ENCODE measurements around the gene MC4R.

Gene MC4R

DNA sequence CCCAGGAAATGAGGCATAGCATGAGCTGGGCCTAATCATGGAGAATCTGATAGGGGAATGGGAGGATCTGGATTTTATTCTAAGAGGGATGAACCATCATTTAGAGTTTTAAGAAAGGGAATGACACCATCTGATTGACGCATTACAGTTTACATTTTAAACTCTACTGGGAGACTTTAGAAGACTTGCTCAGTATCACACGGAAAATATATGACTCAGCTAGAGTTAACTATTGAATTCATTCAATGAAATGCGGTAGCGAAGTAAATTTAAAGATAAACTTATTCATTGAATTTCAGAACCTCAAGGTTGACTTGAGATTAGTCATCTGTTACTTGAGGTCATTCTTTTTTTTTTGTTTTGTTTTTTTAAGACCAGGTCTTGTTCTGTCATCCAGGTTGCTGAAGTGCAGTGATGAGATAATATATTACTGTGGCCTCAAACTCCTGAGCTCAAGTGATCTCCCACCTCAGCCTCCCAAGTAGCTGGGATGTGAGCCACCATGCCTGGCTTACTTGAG, 25.0 kb downstream of the MC4R start:
- in situ Hi-C loops (cut with HindIII; ENCODE audit: low pct_ligation_motif_present, low sequenced_read_pairs): no loop called here
- no peak overlapping the region for H3K27ac ChIP-seq
- H3K4me3 ChIP-seq (ENCODE audit: low read depth, low read length): no peak overlapping the region
- no peak for DNase-seq
- no peaks in the 10 kb centered on the region for H3K36me3 ChIP-seq (replicated peaks)
- TF ChIP-seq CTCF (IDR thresholded peaks at IDR 0.05; ENCODE audit: low read depth, low read length, missing control alignments): no peak
- no peaks in the 10 kb centered on the region for H3K27me3 ChIP-seq (replicated peaks)

- no peak for DNase-seq
- H3K4me3 ChIP-seq (ENCODE audit: low read depth, low read length): no peak overlapping the region
- no peak overlapping the region for H3K27ac ChIP-seq
- TF ChIP-seq CTCF (IDR thresholded peaks at IDR 0.05; ENCODE audit: low read depth, low read length, missing control alignments): no peak
- no peaks in the 10 kb centered on the region for H3K36me3 ChIP-seq (replicated peaks)
- H3K27me3 ChIP-seq (replicated peaks): no peaks in the 10 kb centered on the region
- in situ Hi-C loops (cut with HindIII; ENCODE audit: low pct_ligation_motif_present, low sequenced_read_pairs): no loop called here
Measured at GRCh38 chr18:60339018-60339417, 33.6 kb downstream of the MC4R start.

GRCh38 chr18:60331890-60332289, 40.7 kb downstream of the MC4R start:
- no peak for TF ChIP-seq CTCF (IDR thresholded peaks at IDR 0.05; ENCODE audit: low read depth, low read length, missing control alignments)
- H3K27ac ChIP-seq: no peak overlapping the region
- H3K36me3 ChIP-seq (replicated peaks): no peaks in the 10 kb centered on the region
- no peak for DNase-seq
- H3K27me3 ChIP-seq (replicated peaks): no peaks in the 10 kb centered on the region
- in situ Hi-C loops (cut with HindIII; ENCODE audit: low pct_ligation_motif_present, low sequenced_read_pairs): no loop called here
- no peak overlapping the region for H3K4me3 ChIP-seq (ENCODE audit: low read depth, low read length)

DNA sequence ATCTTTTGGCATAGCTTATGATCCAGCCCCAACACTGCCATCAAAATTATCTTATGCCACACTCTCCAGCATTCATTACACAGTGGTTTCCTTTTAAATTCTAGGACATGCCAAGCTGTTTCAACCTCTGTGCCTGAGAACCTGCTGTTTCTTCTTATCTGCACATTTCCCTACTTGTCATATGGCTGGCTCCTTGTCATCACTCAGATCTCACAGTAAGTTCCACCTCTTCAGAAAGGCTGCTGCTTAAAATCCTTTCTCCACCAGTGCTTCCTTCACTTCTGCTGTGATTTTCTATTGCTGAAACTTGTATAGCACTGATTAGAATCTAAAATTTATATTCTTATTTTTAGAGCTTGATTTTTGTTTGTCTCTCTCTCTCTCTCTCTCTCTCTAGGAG, 43.4 kb downstream of the MC4R start:
- no peaks in the 10 kb centered on the region for H3K27me3 ChIP-seq (replicated peaks)
- H3K4me3 ChIP-seq (ENCODE audit: low read depth, low read length): no peak overlapping the region
- TF ChIP-seq CTCF (IDR thresholded peaks at IDR 0.05; ENCODE audit: low read depth, low read length, missing control alignments): no peak
- in situ Hi-C loops (cut with HindIII; ENCODE audit: low pct_ligation_motif_present, low sequenced_read_pairs): no loop called here
- no peaks in the 10 kb centered on the region for H3K36me3 ChIP-seq (replicated peaks)
- DNase-seq: no peak
- no peak overlapping the region for H3K27ac ChIP-seq

DNA sequence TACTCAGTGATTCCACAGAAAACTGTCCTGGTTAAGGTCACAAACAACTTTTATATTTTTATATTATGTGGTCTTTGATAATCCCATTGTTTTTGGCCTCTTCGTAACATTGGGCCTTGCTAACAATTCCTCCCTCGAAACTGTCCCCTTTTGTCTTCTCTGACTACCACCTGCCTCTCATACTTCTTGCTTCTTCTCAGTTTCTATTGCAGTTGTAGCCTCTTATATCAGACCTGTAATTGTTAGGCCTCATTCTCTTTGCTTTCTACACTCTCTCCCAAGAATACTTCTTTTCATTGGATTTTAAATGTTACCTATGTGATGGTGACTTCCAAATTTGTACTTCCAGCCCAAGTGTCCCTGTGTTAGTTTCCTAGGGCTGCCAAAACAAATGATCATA, 44.7 kb downstream of the MC4R start:
- Histone ChIP-seq H3K27ac (no peak overlapping the region), H3K4me3 (ENCODE audit: low read depth, low read length) (no peak overlapping the region), H3K36me3 (replicated peaks) (no peaks in the 10 kb centered on the region), H3K27me3 (replicated peaks) (no peaks in the 10 kb centered on the region)
- in situ Hi-C loops (cut with HindIII; ENCODE audit: low pct_ligation_motif_present, low sequenced_read_pairs): no loop called here
- DNase-seq: no peak
- no peak for TF ChIP-seq CTCF (IDR thresholded peaks at IDR 0.05; ENCODE audit: low read depth, low read length, missing control alignments)

DNA sequence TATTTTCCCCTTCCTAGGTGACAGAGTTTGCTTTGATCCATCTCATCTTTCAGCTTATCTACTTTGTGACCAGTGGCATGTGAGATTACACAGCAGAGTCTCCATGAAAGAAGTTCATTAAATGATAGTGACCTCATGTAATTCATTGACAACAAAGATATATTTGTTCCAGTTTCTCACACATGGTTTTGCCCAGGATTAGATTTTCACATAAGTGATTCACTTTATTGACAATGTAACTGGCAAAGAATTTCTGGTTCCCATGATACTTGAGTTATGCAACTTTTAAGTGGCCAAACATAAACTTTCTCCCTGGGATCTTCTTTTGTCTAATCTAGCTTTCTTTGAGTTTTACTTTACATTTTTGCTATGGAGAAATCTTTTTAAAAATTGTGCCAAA, 50.0 kb downstream of the MC4R start:
- no peak for DNase-seq
- Histone ChIP-seq H3K27ac (no peak overlapping the region), H3K4me3 (ENCODE audit: low read depth, low read length) (no peak overlapping the region), H3K36me3 (replicated peaks) (no peaks in the 10 kb centered on the region), H3K27me3 (replicated peaks) (no peaks in the 10 kb centered on the region)
- TF ChIP-seq CTCF (IDR thresholded peaks at IDR 0.05; ENCODE audit: low read depth, low read length, missing control alignments): no peak
- in situ Hi-C loops (cut with HindIII; ENCODE audit: low pct_ligation_motif_present, low sequenced_read_pairs): no loop called here

Data from brain microvascular endothelial cell (primary cell).